ENCODE results near the gene TRPV4.

Gene TRPV4

GRCh38 chr12:109762071-109762672 is 71.0 kb downstream of the TRPV4 start:
- no peak for TF ChIP-seq CTCF (IDR thresholded peaks at IDR 0.05; ENCODE audit: insufficient read depth, missing control alignments)
- no peak for DNase-seq (ENCODE audit: insufficient read length, low spot score)
- FAIRE-seq: no peak

- no peak for TF ChIP-seq CTCF (IDR thresholded peaks at IDR 0.05; ENCODE audit: insufficient read depth, missing control alignments)
- DNase-seq (ENCODE audit: insufficient read length, low spot score): no peak
- FAIRE-seq: no peak
Observed at GRCh38 chr12:109760930-109761921, 72.0 kb downstream of the TRPV4 start.

- FAIRE-seq (no peak), DNase-seq (ENCODE audit: insufficient read length, low spot score) (no peak)
- TF ChIP-seq CTCF (IDR thresholded peaks at IDR 0.05; ENCODE audit: insufficient read depth, missing control alignments): no peak
Observed at GRCh38 chr12:109760031-109760929, 72.9 kb downstream of the TRPV4 start.

- no peak for TF ChIP-seq CTCF (IDR thresholded peaks at IDR 0.05; ENCODE audit: insufficient read depth, missing control alignments)
- DNase-seq (ENCODE audit: insufficient read length, low spot score): no peak
- FAIRE-seq: no peak
Observed at GRCh38 chr12:109759595-109759994, 73.6 kb downstream of the TRPV4 start.

GRCh38 chr12:109758426-109759420 is 74.5 kb downstream of the TRPV4 start:
- FAIRE-seq (no peak), DNase-seq (ENCODE audit: insufficient read length, low spot score) (no peak)
- no peak for TF ChIP-seq CTCF (IDR thresholded peaks at IDR 0.05; ENCODE audit: insufficient read depth, missing control alignments)

- FAIRE-seq (no peak), DNase-seq (ENCODE audit: insufficient read length, low spot score) (no peak)
- TF ChIP-seq CTCF (IDR thresholded peaks at IDR 0.05; ENCODE audit: insufficient read depth, missing control alignments): no peak
Observed at GRCh38 chr12:109757671-109758265, 75.4 kb downstream of the TRPV4 start.
